Effector CD8-positive, alpha-beta T cell (primary cell): ENCODE results near the gene SLC8B1.

Experiments
- DNase-seq: peaks from one replicate; lab custom pipeline; 2025; lab: John Stamatoyannopoulos, UW
- total RNA-seq, 4 experiments: gene quantifications; one replicate each; lab custom pipeline; 2026; lab: John Stamatoyannopoulos, UW

SLC8B1 gene
- total RNA-seq, result 29.5 to 70.3 (median 44.9) reads per million in 4 experiments

GRCh38 chr12:113334786-113335539 is at the start of gene SLC8B1:
TSS of gene SLC8B1 (minus strand) at chr12:113335109. CDS start at chr12:113332878, 2,231 bp downstream.
- peak; percentile 88 for DNase-seq

- DNase-seq, result no peak
Measured at GRCh38 chr12:113382206-113382605, 47.3 kb upstream of the SLC8B1 start.

DNA sequence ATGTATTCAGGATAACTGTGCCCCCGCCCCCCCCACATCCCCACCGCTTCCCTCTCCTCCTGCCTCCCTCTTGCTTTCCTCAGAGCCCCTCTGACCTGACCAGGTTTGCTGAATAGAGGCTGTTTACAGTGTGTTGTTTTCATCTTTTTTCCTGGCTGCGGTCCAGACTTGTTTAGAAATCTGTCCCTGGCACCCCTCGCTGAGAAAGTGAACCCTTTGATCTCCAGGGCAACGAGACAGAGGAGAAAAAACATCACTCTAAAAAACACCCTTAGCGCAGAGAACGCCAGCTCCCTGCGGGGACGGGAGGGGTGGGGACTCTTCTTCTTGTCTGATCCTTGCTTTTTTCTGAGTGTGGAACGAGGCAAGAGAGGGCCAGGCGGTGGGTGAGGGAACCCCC is 46.3 kb upstream of the SLC8B1 start:
- no peak for DNase-seq

GRCh38 chr12:113378291-113378690 is 43.4 kb upstream of the SLC8B1 start:
- no peak for DNase-seq

DNA sequence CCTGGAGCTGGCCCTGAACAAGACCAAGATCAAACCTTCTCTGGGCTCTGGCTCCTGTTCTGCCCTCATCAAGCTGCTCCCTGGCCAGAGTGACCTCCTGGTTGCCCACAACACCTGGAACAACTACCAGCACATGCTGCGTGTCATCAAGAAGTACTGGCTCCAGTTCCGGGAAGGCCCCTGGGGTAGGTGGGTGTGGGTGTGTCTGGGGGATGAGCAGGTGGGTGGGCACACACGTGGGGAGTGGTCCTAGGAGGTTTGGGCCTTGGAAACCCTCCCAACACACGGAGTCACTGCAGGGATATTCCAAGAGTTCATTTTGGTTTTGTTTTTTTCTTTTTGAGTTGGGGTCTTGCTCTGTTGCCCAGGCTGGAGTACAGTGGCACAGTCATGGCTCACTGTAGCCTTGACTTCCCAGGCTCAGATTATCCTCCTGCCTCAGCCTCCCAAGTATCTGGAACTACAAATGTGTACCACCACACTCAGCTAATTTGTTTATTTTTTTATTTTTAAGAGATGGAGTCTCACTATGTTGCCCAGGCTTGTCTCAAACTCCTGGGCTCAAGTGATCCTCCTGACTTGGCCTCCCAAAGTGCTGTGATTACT is 40.0 kb upstream of the SLC8B1 start:
- DNase-seq, result no peak

GRCh38 chr12:113373969-113374368 is 39.1 kb upstream of the SLC8B1 start:
- DNase-seq, result no peak

DNA sequence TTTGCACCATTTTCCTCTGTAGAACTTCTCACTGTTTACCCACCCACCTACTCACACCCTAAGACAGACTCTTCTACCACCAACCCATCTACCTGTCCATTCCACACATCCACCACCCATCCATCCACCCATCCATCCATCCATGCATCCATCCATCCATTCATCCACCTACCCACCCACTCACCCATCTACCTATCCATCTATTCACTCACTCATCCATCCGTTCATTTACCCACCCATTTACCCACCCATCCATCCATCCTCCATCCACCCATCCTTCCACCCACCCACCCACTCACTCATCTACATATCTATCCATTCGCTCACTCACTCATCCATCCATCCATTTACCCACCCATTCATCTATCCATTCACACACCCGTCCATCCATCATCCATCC is 38.5 kb upstream of the SLC8B1 start:
- no peak for DNase-seq

DNA sequence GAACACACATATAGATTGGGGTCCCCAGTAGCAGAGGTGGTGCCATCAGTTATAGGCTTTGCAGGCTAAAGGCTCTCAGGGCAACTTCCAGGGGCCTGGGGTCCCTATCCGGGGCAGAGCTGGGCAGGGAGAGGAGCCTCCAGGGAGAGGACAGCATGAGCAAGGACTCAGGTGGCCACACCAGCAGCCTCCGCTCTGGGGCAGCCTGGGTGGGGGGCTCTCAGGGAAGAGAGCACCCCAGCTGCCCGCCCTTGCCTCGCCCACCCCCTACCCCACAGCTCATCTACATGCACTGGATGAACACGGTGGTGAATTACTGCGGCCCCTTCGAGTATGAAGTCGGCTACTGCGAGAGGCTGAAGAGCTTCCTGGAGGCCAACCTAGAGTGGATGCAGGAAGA is 37.5 kb upstream of the SLC8B1 start:
- no peak for DNase-seq

DNA sequence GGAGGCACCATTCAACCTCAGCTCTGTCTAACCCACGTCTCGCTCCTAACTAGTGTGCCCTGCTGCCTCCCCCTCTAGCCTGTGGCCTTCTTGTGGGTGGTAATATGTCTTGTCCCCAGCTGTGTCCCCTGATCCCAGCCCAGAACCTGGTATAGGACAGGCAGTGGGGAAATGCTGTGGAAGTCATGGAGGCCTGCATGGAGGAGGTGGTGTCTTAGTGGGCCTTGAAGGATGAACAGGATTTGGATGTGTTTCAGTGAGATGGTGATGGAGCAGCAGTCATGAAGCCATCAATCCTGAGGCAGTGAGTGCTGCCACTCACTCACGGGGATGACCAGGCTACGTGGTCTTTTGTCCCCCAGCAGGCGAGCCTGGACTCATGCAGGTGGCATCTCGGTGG is 36.9 kb upstream of the SLC8B1 start:
- no peak for DNase-seq

- DNase-seq, result no peak
Measured at GRCh38 chr12:113370923-113371682, 36.2 kb upstream of the SLC8B1 start.

- no peak for DNase-seq
Measured at GRCh38 chr12:113369391-113369985, 34.6 kb upstream of the SLC8B1 start.

- DNase-seq, result no peak
Measured at GRCh38 chr12:113368331-113368730, 33.4 kb upstream of the SLC8B1 start.

DNA sequence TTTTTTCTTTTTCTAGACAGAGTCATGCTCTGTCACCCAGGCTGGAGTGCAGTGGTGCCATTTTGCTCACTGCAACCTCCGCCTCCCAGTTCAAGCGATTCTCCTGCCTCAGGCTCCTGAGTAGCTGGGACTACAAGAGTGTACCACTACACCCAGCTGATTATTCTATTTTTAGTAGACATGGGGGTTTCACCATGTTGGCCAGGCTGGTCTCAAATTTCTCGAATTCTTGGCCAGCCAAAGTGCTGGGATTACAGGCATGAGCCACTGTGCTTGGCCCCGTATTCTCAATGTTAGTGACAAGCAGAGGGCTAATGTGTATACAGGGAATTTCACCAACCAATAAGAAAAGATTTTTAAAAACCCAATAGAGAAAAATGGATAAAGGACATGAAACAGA is 31.9 kb upstream of the SLC8B1 start:
- no peak for DNase-seq

- DNase-seq, result no peak
Measured at GRCh38 chr12:113365639-113366395, 30.9 kb upstream of the SLC8B1 start.

GRCh38 chr12:113364698-113365097 is 29.8 kb upstream of the SLC8B1 start:
- no peak for DNase-seq

GRCh38 chr12:113361574-113362370 is 26.9 kb upstream of the SLC8B1 start:
- DNase-seq, result no peak

DNA sequence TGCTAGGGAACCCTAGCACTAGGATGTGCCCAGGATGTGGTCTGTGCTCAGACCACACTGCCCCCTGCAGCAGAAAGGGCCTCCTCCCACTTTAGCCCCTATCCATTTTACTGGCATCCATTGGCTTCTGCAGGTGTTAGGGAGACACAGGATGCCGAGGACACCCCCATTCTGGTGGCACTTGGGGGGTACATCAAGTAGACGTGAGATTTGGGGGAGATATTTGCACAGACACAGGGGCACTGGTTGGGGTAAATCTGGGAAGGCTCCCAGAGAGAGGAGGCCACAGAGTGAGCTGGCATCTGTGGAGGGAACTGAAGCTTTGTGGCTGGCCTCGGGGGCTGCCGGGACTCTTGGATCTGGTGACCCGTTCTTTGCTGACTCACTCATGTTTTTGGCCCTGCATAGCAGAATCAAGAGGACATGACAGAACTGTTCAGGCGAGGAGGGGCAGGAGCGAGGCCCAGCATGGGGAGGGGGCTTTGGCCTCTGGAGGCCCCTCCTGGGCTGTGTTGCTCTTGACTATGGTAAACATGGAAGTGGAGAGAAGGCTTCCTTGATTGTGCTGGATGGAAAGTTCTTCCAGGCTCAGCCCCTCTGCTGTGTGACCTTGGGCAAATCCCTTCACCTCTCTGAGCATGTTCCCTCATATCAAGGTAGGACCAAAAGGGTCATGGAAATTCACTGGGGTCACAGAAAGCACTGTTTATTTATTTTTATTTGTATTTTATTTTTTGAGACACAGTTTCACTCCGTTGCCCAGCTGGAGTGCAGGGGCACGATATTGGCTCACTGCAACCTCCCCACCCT is 25.2 kb upstream of the SLC8B1 start:
- no peak for DNase-seq

GRCh38 chr12:113359133-113359938 is 24.4 kb upstream of the SLC8B1 start:
- DNase-seq, result no peak
